ENCODE results near the gene OR11H7.

The OR11H7 gene

DNA sequence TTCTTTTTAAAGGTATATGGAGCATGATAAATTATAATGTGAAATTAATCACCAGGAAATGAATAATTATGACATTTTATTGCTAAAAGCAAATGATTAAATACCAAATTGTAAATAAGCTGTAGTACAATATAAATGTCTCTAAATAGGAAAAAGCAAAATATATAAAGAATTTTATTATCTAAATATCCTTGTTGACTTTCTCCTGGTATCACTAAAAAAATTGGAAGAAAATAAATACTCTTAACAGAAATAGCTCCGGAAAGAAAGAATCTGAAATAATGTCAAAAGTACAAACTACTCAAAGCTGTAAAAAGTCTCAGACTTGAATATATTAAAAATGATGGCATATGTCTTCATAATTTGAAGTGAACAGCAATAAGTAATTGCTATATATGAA lies at the start of gene OR11H7:
Gene OR11H7, plus strand, starts transcription at position 301 of the 400 bp plus-strand sequence.
- no peak within 1 kb of the TSS for H3K4me3 ChIP-seq (replicated peaks; ENCODE audit: low read depth, low read length)
- TF ChIP-seq, protein P1, sequence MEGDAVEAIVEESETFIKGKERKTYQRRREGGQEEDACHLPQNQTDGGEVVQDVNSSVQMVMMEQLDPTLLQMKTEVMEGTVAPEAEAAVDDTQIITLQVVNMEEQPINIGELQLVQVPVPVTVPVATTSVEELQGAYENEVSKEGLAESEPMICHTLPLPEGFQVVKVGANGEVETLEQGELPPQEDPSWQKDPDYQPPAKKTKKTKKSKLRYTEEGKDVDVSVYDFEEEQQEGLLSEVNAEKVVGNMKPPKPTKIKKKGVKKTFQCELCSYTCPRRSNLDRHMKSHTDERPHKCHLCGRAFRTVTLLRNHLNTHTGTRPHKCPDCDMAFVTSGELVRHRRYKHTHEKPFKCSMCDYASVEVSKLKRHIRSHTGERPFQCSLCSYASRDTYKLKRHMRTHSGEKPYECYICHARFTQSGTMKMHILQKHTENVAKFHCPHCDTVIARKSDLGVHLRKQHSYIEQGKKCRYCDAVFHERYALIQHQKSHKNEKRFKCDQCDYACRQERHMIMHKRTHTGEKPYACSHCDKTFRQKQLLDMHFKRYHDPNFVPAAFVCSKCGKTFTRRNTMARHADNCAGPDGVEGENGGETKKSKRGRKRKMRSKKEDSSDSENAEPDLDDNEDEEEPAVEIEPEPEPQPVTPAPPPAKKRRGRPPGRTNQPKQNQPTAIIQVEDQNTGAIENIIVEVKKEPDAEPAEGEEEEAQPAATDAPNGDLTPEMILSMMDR (IDR thresholded peaks at IDR 0.05; ENCODE audit: low read depth, low read length, missing control alignments), result no peak
- no peak for DNase-seq (ENCODE audit: extremely low read depth, low read depth)

DNA sequence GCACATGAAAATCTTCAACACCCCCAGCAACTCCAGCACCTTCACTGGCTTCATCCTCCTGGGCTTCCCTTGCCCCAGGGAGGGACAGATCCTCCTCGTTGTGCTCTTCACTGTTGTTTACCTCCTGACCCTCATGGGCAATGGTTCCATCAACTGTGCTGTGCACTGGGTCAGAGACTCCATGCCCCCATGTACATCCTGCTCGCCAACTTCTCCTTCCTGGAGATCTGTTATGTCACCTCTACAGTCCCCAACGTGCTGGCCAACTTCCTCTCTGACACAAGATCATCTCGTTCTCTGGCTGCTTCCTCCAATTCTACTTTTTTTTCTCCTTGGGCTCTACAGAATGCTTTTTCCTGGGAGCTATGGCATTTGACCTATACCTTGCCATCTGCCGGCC lies 49.6 kb upstream of the OR11H7 start:
- TF ChIP-seq, protein P1 (IDR thresholded peaks at IDR 0.05; ENCODE audit: low read depth, low read length, missing control alignments), result no peak
- no peak overlapping the region for H3K4me3 ChIP-seq (replicated peaks; ENCODE audit: low read depth, low read length)
- DNase-seq (ENCODE audit: extremely low read depth, low read depth), result no peak

DNA sequence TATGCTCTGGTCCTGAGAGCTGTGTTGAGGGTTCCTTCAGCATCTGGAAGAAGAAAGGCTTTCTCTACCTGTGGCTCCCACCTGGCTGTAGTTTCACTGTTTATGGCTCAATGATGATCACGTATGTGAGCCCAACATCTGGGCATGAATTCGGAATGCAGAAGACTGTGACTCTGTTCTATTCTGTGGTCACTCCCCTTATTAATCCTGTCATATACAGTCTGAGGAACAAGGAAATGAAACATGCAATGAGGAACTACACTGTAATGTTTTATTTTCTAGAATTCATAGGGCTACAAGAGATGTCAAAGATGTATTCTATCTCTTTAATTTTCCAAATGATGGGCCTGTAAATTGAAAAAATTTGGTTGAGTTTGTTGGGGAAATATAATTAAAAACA lies 48.9 kb upstream of the OR11H7 start:
- no peak overlapping the region for H3K4me3 ChIP-seq (replicated peaks; ENCODE audit: low read depth, low read length)
- DNase-seq (ENCODE audit: extremely low read depth, low read depth), result no peak
- TF ChIP-seq, protein P1 (IDR thresholded peaks at IDR 0.05; ENCODE audit: low read depth, low read length, missing control alignments), result no peak

DNA sequence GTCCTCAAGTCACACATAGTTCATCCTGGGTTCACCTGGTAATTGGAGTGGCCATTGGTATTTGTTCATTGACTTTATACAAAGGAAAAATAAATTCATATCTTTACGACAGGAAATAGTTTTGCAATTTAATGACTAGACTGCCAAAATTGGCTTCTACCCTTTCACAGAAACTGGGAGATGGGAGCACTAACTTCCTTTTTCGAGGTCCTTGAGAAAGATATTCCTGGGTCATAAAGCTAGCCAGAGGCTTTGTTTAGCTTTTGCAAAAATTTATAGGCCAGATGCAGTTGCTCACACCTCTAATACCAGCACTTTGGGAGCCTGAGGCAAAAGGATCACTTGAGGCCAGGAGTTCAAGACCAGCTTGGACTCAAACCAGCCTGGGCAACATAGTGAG lies 48.3 kb upstream of the OR11H7 start:
- H3K4me3 ChIP-seq (replicated peaks; ENCODE audit: low read depth, low read length), result no peak overlapping the region
- TF ChIP-seq, protein P1 (IDR thresholded peaks at IDR 0.05; ENCODE audit: low read depth, low read length, missing control alignments), result no peak
- no peak for DNase-seq (ENCODE audit: extremely low read depth, low read depth)

DNA sequence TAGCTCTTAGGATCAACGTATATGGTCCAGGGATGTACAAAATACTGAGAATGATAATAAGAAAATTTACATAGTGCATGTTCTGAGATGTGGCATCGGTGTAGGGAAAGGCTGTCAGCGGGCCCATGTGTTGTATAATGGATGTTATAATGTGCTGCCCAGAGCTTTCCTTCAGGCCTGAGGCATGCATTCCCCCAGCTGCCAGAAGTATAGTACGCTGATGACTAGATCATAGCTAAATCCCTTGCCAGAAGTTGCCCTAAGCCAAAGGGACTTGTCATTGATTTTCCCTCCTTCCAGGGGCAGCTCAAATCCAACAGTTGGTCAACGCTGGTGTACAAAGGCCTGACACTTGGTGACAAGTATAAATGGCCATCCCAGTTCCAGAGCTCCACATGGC lies 44.6 kb upstream of the OR11H7 start:
- TF ChIP-seq, protein P1 (IDR thresholded peaks at IDR 0.05; ENCODE audit: low read depth, low read length, missing control alignments), result no peak
- no peak for DNase-seq (ENCODE audit: extremely low read depth, low read depth)
- no peak overlapping the region for H3K4me3 ChIP-seq (replicated peaks; ENCODE audit: low read depth, low read length)

DNA sequence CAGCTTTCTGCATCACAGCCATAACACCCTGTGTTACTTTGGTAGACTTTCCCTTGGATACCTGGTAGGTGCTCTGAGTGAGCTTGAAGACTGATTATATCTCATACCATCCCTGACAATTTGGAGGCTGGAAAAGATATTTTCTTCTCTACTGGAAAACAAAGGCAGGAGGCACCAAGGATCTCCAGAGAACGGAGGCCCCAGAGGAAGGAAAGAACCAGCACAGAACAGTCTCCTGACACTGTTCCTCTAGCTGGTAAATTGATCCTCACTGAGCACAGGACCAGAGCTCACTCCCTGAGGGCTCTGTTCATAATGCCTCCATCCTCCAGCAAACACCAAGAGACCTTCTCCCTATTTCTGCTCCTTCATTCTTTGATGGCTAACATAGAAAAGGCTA lies 38.2 kb upstream of the OR11H7 start, which contains the start of gene OR11G2:
Gene OR11G2, plus strand, starts transcription at position 301 of the 400 bp plus-strand sequence. CDS start 6,542 bp downstream, outside the sequence.
- TF ChIP-seq, protein P1 (IDR thresholded peaks at IDR 0.05; ENCODE audit: low read depth, low read length, missing control alignments), result no peak
- no peak within 1 kb of the TSS for H3K4me3 ChIP-seq (replicated peaks; ENCODE audit: low read depth, low read length)
- no peak for DNase-seq (ENCODE audit: extremely low read depth, low read depth)

DNA sequence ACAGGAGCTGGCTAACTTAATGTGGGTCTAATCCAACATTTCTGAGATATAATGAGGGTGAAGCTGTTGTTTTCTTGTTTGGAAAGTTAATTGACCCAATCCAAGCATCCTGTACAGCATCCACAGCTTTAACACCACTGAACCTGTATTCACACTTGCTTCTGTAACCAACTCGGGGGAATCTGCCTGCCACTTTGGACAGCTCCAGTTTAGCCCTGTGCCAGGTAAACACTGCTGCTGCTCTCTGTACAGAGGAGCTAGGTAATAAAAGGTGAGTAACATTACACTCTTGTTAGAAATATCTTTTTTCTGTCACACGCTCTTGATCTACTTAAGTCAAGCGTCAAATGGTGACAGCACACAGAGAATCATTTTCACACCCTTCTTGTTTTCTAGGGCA lies 37.4 kb upstream of the OR11H7 start:
- TF ChIP-seq, protein P1 (IDR thresholded peaks at IDR 0.05; ENCODE audit: low read depth, low read length, missing control alignments), result no peak
- DNase-seq (ENCODE audit: extremely low read depth, low read depth), result no peak
- H3K4me3 ChIP-seq (replicated peaks; ENCODE audit: low read depth, low read length), result no peak overlapping the region

Data from HFF-Myc (cell line).